Activated CD4-positive, alpha-beta T cell treated with anti-CD3 and anti-CD28 coated beads, Interleukin-2, amount 10 ng/mL, durations not matched to agents 24 days and 14 days (primary cell): ENCODE data around the gene FRS2. TPM values are rescaled to one million over a fixed set of nuclear protein-coding genes. Genes with fewer than 3 reads are reported as not detected.

Experiments
- DNase-seq: peaks from one replicate; pipeline ENCODE4 v3.0.0; 2022
- H3K27ac Mint-ChIP-seq: one replicate; pipeline ENCODE4 v1.8.0; 2022; ENCODE audit warnings: mild to moderate bottlenecking, mixed read lengths
- H3K27me3 Mint-ChIP-seq: one replicate; pipeline ENCODE4 v1.8.0; 2022; ENCODE audit warnings: mixed read lengths
- H3K36me3 Mint-ChIP-seq: one replicate; pipeline ENCODE4 v1.8.0; 2022; ENCODE audit warnings: low read depth, mild to moderate bottlenecking, mixed read lengths
- H3K4me1 Mint-ChIP-seq: one replicate; pipeline ENCODE4 v1.8.0; 2021; ENCODE audit warnings: mixed read lengths
- H3K4me3 Mint-ChIP-seq: one replicate; pipeline ENCODE4 v1.8.0; 2022; ENCODE audit warnings: mild to moderate bottlenecking, moderate library complexity, mixed read lengths
- H3K9me3 Mint-ChIP-seq: one replicate; pipeline ENCODE4 v1.8.0; 2021; ENCODE audit warnings: mixed read lengths
- intact Hi-C: fragments of 100-400 bp; cut with micrococcal nuclease; formaldehyde crosslinking; loops from one replicate; pipeline ENCODE4 v1.15.1; 2023
- total RNA-seq: library from RNA; stranded (reverse); gene quantifications from 2 replicates; pipeline ENCODE4 v1.2.3, GENCODE V29; 2022

FRS2 gene
- total RNA-seq, 1 donor from 2014 or later = 13.6 TPM

GRCh38 chr12:69471667-69472385 lies 1.6 kb downstream of the FRS2 start:
- intact Hi-C loops = loop anchor here (2.0 to 5.0 kb wide), 5 partner anchors 63 to 233 kb away; partner anchors contain the start of gene CPSF6
- H3K27me3 Mint-ChIP-seq = no peaks in the 10 kb centered on the region
- peaks cover 40% of the 10 kb centered on the region for H3K4me1 Mint-ChIP-seq
- H3K9me3 Mint-ChIP-seq = no peaks in the 10 kb centered on the region
- no peak overlapping the region for H3K27ac Mint-ChIP-seq
- H3K36me3 Mint-ChIP-seq = peaks cover 11% of the 10 kb centered on the region
- DNase-seq = no peak
- peak overlapping the region; percentile 98 for H3K4me3 Mint-ChIP-seq

- Mint-ChIP-seq H3K36me3 (peaks cover 11% of the 10 kb centered on the region), H3K27ac (no peak overlapping the region), H3K4me3 (no peak overlapping the region), H3K4me1 (peaks cover 33% of the 10 kb centered on the region), H3K27me3 (no peaks in the 10 kb centered on the region), H3K9me3 (no peaks in the 10 kb centered on the region)
- intact Hi-C loops = loop anchor here (2.0 to 5.0 kb wide), 3 partner anchors 62 to 164 kb away; no protein-coding TSS in a partner anchor
- DNase-seq = no peak
These were observed 3.1 kb downstream of the FRS2 start for GRCh38 chr12:69473262-69473661.

GRCh38 chr12:69474456-69474855 lies 4.3 kb downstream of the FRS2 start:
- Mint-ChIP-seq H3K36me3 (peaks cover 11% of the 10 kb centered on the region), H3K9me3 (no peaks in the 10 kb centered on the region), H3K27me3 (no peaks in the 10 kb centered on the region), H3K4me1 (peaks cover 33% of the 10 kb centered on the region), H3K4me3 (no peak overlapping the region), H3K27ac (no peak overlapping the region)
- intact Hi-C loops = loop anchor here (5.0 kb wide), 2 partner anchors 98 to 163 kb away; no protein-coding TSS in a partner anchor
- DNase-seq = no peak

GRCh38 chr12:69475237-69475975 lies 5.2 kb downstream of the FRS2 start:
- H3K27ac Mint-ChIP-seq = no peak overlapping the region
- peaks cover 31% of the 10 kb centered on the region for H3K4me1 Mint-ChIP-seq
- DNase-seq = no peak
- no peak overlapping the region for H3K4me3 Mint-ChIP-seq
- no peaks in the 10 kb centered on the region for H3K9me3 Mint-ChIP-seq
- intact Hi-C loops = no loop called here
- H3K27me3 Mint-ChIP-seq = no peaks in the 10 kb centered on the region
- H3K36me3 Mint-ChIP-seq = peaks cover 12% of the 10 kb centered on the region

- H3K27ac Mint-ChIP-seq = no peak overlapping the region
- no peaks in the 10 kb centered on the region for H3K9me3 Mint-ChIP-seq
- H3K4me1 Mint-ChIP-seq = peaks cover 25% of the 10 kb centered on the region
- intact Hi-C loops = no loop called here
- no peak overlapping the region for H3K4me3 Mint-ChIP-seq
- DNase-seq = no peak
- H3K36me3 Mint-ChIP-seq = peaks cover 15% of the 10 kb centered on the region
- H3K27me3 Mint-ChIP-seq = no peaks in the 10 kb centered on the region
These were observed 6.3 kb downstream of the FRS2 start for GRCh38 chr12:69476276-69477017.

- H3K27ac Mint-ChIP-seq = no peak overlapping the region
- intact Hi-C loops = no loop called here
- H3K36me3 Mint-ChIP-seq = peaks cover 14% of the 10 kb centered on the region
- H3K9me3 Mint-ChIP-seq = no peaks in the 10 kb centered on the region
- no peak overlapping the region for H3K4me3 Mint-ChIP-seq
- peaks cover 11% of the 10 kb centered on the region for H3K4me1 Mint-ChIP-seq
- no peak for DNase-seq
- H3K27me3 Mint-ChIP-seq = no peaks in the 10 kb centered on the region
These were observed 9.5 kb downstream of the FRS2 start for GRCh38 chr12:69479675-69480074.

- Mint-ChIP-seq H3K27ac (no peak overlapping the region), H3K36me3 (peaks cover 16% of the 10 kb centered on the region), H3K4me3 (no peak overlapping the region), H3K4me1 (peaks cover 7% of the 10 kb centered on the region), H3K9me3 (no peaks in the 10 kb centered on the region), H3K27me3 (no peaks in the 10 kb centered on the region)
- intact Hi-C loops = no loop called here
- no peak for DNase-seq
These were observed 10.5 kb downstream of the FRS2 start for GRCh38 chr12:69480698-69481097.

- H3K4me3 Mint-ChIP-seq = no peak overlapping the region
- intact Hi-C loops = no loop called here
- no peak overlapping the region for H3K27ac Mint-ChIP-seq
- H3K9me3 Mint-ChIP-seq = no peaks in the 10 kb centered on the region
- no peaks in the 10 kb centered on the region for H3K27me3 Mint-ChIP-seq
- H3K4me1 Mint-ChIP-seq = peaks cover 6% of the 10 kb centered on the region
- DNase-seq = no peak
- peaks cover 16% of the 10 kb centered on the region for H3K36me3 Mint-ChIP-seq
These were observed 10.9 kb downstream of the FRS2 start for GRCh38 chr12:69481133-69481532.

GRCh38 chr12:69483700-69484099 lies 13.5 kb downstream of the FRS2 start:
- no peak for DNase-seq
- H3K27me3 Mint-ChIP-seq = no peaks in the 10 kb centered on the region
- H3K4me3 Mint-ChIP-seq = no peak overlapping the region
- no peaks in the 10 kb centered on the region for H3K9me3 Mint-ChIP-seq
- peaks cover 35% of the 10 kb centered on the region for H3K36me3 Mint-ChIP-seq
- H3K4me1 Mint-ChIP-seq = peaks cover 12% of the 10 kb centered on the region
- H3K27ac Mint-ChIP-seq = no peak overlapping the region
- intact Hi-C loops = no loop called here

GRCh38 chr12:69484428-69484827 lies 14.2 kb downstream of the FRS2 start:
- no peaks in the 10 kb centered on the region for H3K9me3 Mint-ChIP-seq
- no peaks in the 10 kb centered on the region for H3K27me3 Mint-ChIP-seq
- H3K4me3 Mint-ChIP-seq = no peak overlapping the region
- intact Hi-C loops = no loop called here
- peaks cover 12% of the 10 kb centered on the region for H3K4me1 Mint-ChIP-seq
- no peak overlapping the region for H3K27ac Mint-ChIP-seq
- no peak for DNase-seq
- H3K36me3 Mint-ChIP-seq = peaks cover 36% of the 10 kb centered on the region

- Mint-ChIP-seq H3K9me3 (no peaks in the 10 kb centered on the region), H3K4me1 (peaks cover 6% of the 10 kb centered on the region), H3K36me3 (peaks cover 20% of the 10 kb centered on the region), H3K27ac (no peak overlapping the region), H3K4me3 (no peak overlapping the region), H3K27me3 (no peaks in the 10 kb centered on the region)
- DNase-seq = no peak
- intact Hi-C loops = no loop called here
These were observed 20.9 kb downstream of the FRS2 start for GRCh38 chr12:69490920-69491643.

GRCh38 chr12:69492739-69493138 lies 22.6 kb downstream of the FRS2 start:
- Mint-ChIP-seq H3K36me3 (peaks cover 9% of the 10 kb centered on the region), H3K27me3 (no peaks in the 10 kb centered on the region), H3K4me1 (peaks cover 11% of the 10 kb centered on the region), H3K4me3 (no peak overlapping the region), H3K9me3 (no peaks in the 10 kb centered on the region), H3K27ac (no peak overlapping the region)
- no peak for DNase-seq
- intact Hi-C loops = no loop called here

GRCh38 chr12:69495071-69495470 lies 24.9 kb downstream of the FRS2 start:
- intact Hi-C loops = loop anchor here (5.0 kb wide), 1 partner anchor 37 kb away; no protein-coding TSS in a partner anchor
- H3K4me1 Mint-ChIP-seq = peaks cover 14% of the 10 kb centered on the region
- no peak overlapping the region for H3K4me3 Mint-ChIP-seq
- DNase-seq = no peak
- no peaks in the 10 kb centered on the region for H3K9me3 Mint-ChIP-seq
- H3K27me3 Mint-ChIP-seq = no peaks in the 10 kb centered on the region
- peaks cover 2% of the 10 kb centered on the region for H3K36me3 Mint-ChIP-seq
- no peak overlapping the region for H3K27ac Mint-ChIP-seq
